Keratinocyte (primary cell): ENCODE results near the gene SLC12A1. TPM values are rescaled to one million over a fixed set of nuclear protein-coding genes. Genes with fewer than 3 reads are reported as not detected.

Source experiments
- DNase-seq: peaks from one replicate; pipeline ENCODE4 v3.0.0-alpha.2; 2011; ENCODE audit warnings: low read depth, missing footprints, low spot score
- FAIRE-seq: peaks from 2 replicates; lab custom pipeline; 2011; peaks lifted over from hg19 to GRCh38; lab: Jason Lieb, UNC
- H2AFZ ChIP-seq: 2 replicates; pipeline ENCODE4 v1.6.0; 2012; ENCODE audit warnings: low read length, control low read depth, inconsistent platforms; ENCODE audit not compliant: control insufficient read depth
- H3K27ac ChIP-seq: 2 replicates; pipeline ENCODE4 v1.5.1; 2011; ENCODE audit warnings: low read length; ENCODE audit not compliant: control insufficient read depth, insufficient read depth
- H3K27me3 ChIP-seq: 3 replicates; pipeline ENCODE4 v1.6.0; 2011; ENCODE audit warnings: low read length; ENCODE audit not compliant: control insufficient read depth, insufficient read depth; ENCODE audit errors: extremely low read depth
- H3K36me3 ChIP-seq, 2 experiments: 2 replicates in 1 of 2; 3 replicates in 1 of 2; pipeline ENCODE4 v1.5.1; 2011; ENCODE audit warnings: low read length in 2 of 2, mild to moderate bottlenecking in 1 of 2; ENCODE audit not compliant: control insufficient read depth in 2 of 2, insufficient read depth in 2 of 2; ENCODE audit errors: extremely low read depth in 1 of 2
- H3K4me1 ChIP-seq: 3 replicates; pipeline ENCODE4 v1.5.1; 2011; ENCODE audit warnings: low read length; ENCODE audit not compliant: control insufficient read depth, insufficient read depth; ENCODE audit errors: extremely low read depth
- H3K4me2 ChIP-seq: 3 replicates; pipeline ENCODE4 v1.6.0; 2011; ENCODE audit warnings: low read depth, low read length; ENCODE audit not compliant: control insufficient read depth, insufficient read depth; ENCODE audit errors: extremely low read depth
- H3K4me3 ChIP-seq, 3 experiments: fragments of 200-600 bp in 1 of 3; sonication (generic) in 1 of 3; 2 replicates in 2 of 3; 3 replicates in 1 of 3; pipeline ENCODE4 v1.5.1; 2011 to 2016; ENCODE audit warnings: low read length in 3 of 3, mild to moderate bottlenecking in 3 of 3, control low read depth in 2 of 3, inconsistent platforms in 1 of 3, low read depth in 1 of 3, mixed read lengths in 1 of 3, mixed run types in 1 of 3, moderate library complexity in 1 of 3; ENCODE audit not compliant: control insufficient read depth in 2 of 3, insufficient read depth in 2 of 3; ENCODE audit errors: extremely low read depth in 1 of 3
- H3K79me2 ChIP-seq: 2 replicates; pipeline ENCODE4 v1.6.0; 2012; ENCODE audit warnings: low read length; ENCODE audit not compliant: control insufficient read depth, insufficient read depth
- H3K9ac ChIP-seq: 3 replicates; pipeline ENCODE4 v1.6.0; 2011; ENCODE audit warnings: low read length; ENCODE audit not compliant: control insufficient read depth, insufficient read depth; ENCODE audit errors: extremely low read depth
- H3K9me1 ChIP-seq: 3 replicates; pipeline ENCODE4 v1.6.0; 2011; ENCODE audit warnings: low read length; ENCODE audit not compliant: control insufficient read depth, insufficient read depth; ENCODE audit errors: extremely low read depth
- H3K9me3 ChIP-seq: 2 replicates; pipeline ENCODE4 v1.5.1; 2012; ENCODE audit warnings: low read depth, low read length; ENCODE audit not compliant: control insufficient read depth
- H4K20me1 ChIP-seq: 3 replicates; pipeline ENCODE4 v1.6.0; 2011; ENCODE audit warnings: low read length; ENCODE audit not compliant: control insufficient read depth, insufficient read depth; ENCODE audit errors: extremely low read depth
- CTCF ChIP-seq, 3 experiments: IDR thresholded peaks in 1 of 3; conservative IDR thresholded peaks in 1 of 3; optimal IDR thresholded peaks in 1 of 3; 2 replicates in 2 of 3; 3 replicates in 1 of 3; pipeline versions ENCODE3 to v1.5.1; 2011; ENCODE audit warnings: low read length in 3 of 3, mild to moderate bottlenecking in 3 of 3, moderate library complexity in 2 of 3, control low read depth in 1 of 3, inconsistent platforms in 1 of 3; ENCODE audit not compliant: insufficient read depth in 2 of 3; ENCODE audit errors: extremely low read depth in 1 of 3
- EZH2 ChIP-seq: IDR thresholded peaks from one replicate; pipeline ENCODE4 v1.6.1; 2012; ENCODE audit warnings: inconsistent platforms, mild to moderate bottlenecking, low read length, moderate library complexity
- dilution Hi-C: fragments of 300-500 bp; cut with MboI; formaldehyde crosslinking; loops from one replicate; pipeline ENCODE4 v1.7.0; 2020; ENCODE audit warnings: low sequenced_read_pairs; ENCODE audit not compliant: extremely low pct_ligation_motif_present
- polyA plus RNA-seq, 5 experiments: library from polyadenylated mRNA; depleted of rRNA in 3 of 5; stranded (reverse) in 3 of 5; stranded (forward) in 1 of 5; unstranded in 1 of 5; fragments of >200 nt; gene quantifications; 1 replicate in 1 of 5; 2 replicates in 3 of 5; 3 replicates in 1 of 5; pipeline versions ENCODE4 v1.2.1 to v1.2.3, GENCODE V29; 2011 to 2012; ENCODE audit warnings: missing spikeins in 2 of 5, low read depth in 1 of 5, low replicate concordance in 1 of 5

SLC12A1 gene
- polyA plus RNA-seq, 1 donor (not counting 4 experiments of a cell fraction or from before 2014, with no cell fraction given): not detected

GRCh38 chr15:48333540-48333939, 127.4 kb downstream of the SLC12A1 start:
- H3K9me3 ChIP-seq: no peaks in the 10 kb centered on the region
- H2AFZ ChIP-seq: no peak overlapping the region
- peak overlapping the region; percentile 3 for H3K9ac ChIP-seq
- no peak for TF ChIP-seq CTCF (optimal IDR thresholded peaks at IDR 0.05 in 1 of 3, IDR thresholded peaks at IDR 0.05 in 1 of 3, conservative IDR thresholded peaks at IDR 0.05 in 1 of 3; ENCODE audit: extremely low read depth in 1 of 3, insufficient read depth in 2 of 3, low read length in 3 of 3)
- no peak for TF ChIP-seq EZH2
- dilution Hi-C loops: no loop called here
- H3K27me3 ChIP-seq: no peaks in the 10 kb centered on the region
- FAIRE-seq (no peak), DNase-seq (no peak)
- peak overlapping the region; percentile 88 for H3K4me2 ChIP-seq
- peaks cover 16% of the 10 kb centered on the region for H3K79me2 ChIP-seq
- no peaks in the 10 kb centered on the region for H4K20me1 ChIP-seq
- H3K4me1 ChIP-seq: peaks cover 18% of the 10 kb centered on the region
- H3K9me1 ChIP-seq: no peaks in the 10 kb centered on the region
- H3K36me3 ChIP-seq: peaks cover 6 to 8% of the 10 kb centered on the region in 2 experiments
- H3K27ac ChIP-seq: no peak overlapping the region
- H3K4me3 ChIP-seq: peak overlapping the region in 1 of 3 experiments; percentile 17

GRCh38 chr15:48334260-48334659, 128.2 kb downstream of the SLC12A1 start:
- Histone ChIP-seq H3K9me3 (no peaks in the 10 kb centered on the region), H3K36me3 (peaks cover 6 to 11% of the 10 kb centered on the region in 2 experiments), H3K79me2 (peaks cover 16% of the 10 kb centered on the region), H3K4me3 (no peak overlapping the region), H3K27me3 (no peaks in the 10 kb centered on the region), H2AFZ (no peak overlapping the region), H3K4me2 (no peak overlapping the region), H4K20me1 (no peaks in the 10 kb centered on the region), H3K27ac (no peak overlapping the region), H3K9ac (no peak overlapping the region), H3K4me1 (peaks cover 18% of the 10 kb centered on the region), H3K9me1 (no peaks in the 10 kb centered on the region)
- no peak for TF ChIP-seq CTCF (optimal IDR thresholded peaks at IDR 0.05 in 1 of 3, IDR thresholded peaks at IDR 0.05 in 1 of 3, conservative IDR thresholded peaks at IDR 0.05 in 1 of 3; ENCODE audit: extremely low read depth in 1 of 3, insufficient read depth in 2 of 3, low read length in 3 of 3)
- no peak for TF ChIP-seq EZH2
- DNase-seq (no peak), FAIRE-seq (no peak)
- dilution Hi-C loops: no loop called here
